ENCODE data around the gene COQ9.

- TF ChIP-seq CTCF (IDR thresholded peaks at IDR 0.05) (no peak), EP300 (IDR thresholded peaks at IDR 0.05) (no peak), POLR2A (IDR thresholded peaks at IDR 0.05) (no peak)
These were observed 49.8 kb downstream of the COQ9 start for GRCh38 chr16:57497121-57497520.

All from tibial nerve (tissue), 4 donors.